RWPE1 (cell line): Measurements from ENCODE around the gene GALNT2.

Experiments used
- CTCF ChIA-PET: fragments of 350-600 bp; sonication (Branson Sonifier 250); formaldehyde crosslinking; extraction: SDS; loops from one replicate; lab custom pipeline; 2021; lab: Yijun Ruan, JAX
- POLR2A ChIA-PET: fragments of 400-600 bp; formaldehyde crosslinking; extraction: SDS; loops from one replicate; lab custom pipeline; 2020; ENCODE audit warnings: antibody characterized with exemption; ENCODE audit not compliant: low non-redundant PET; lab: Yijun Ruan, JAX
- DNase-seq: peaks from one replicate; pipeline ENCODE4 v3.0.0; 2012; ENCODE audit warnings: low spot score
- H3K27ac ChIP-seq: fragments of 450-650 bp; 2 replicates; pipeline ENCODE4 v1.5.1; 2017
- TF ChIP-seq, protein P1 (sequence below): fragments of 450-650 bp; conservative IDR thresholded peaks from 2 replicates; pipeline ENCODE4 v1.5.1; 2017; ENCODE audit warnings: low read depth, mild to moderate bottlenecking

The GALNT2 gene

DNA sequence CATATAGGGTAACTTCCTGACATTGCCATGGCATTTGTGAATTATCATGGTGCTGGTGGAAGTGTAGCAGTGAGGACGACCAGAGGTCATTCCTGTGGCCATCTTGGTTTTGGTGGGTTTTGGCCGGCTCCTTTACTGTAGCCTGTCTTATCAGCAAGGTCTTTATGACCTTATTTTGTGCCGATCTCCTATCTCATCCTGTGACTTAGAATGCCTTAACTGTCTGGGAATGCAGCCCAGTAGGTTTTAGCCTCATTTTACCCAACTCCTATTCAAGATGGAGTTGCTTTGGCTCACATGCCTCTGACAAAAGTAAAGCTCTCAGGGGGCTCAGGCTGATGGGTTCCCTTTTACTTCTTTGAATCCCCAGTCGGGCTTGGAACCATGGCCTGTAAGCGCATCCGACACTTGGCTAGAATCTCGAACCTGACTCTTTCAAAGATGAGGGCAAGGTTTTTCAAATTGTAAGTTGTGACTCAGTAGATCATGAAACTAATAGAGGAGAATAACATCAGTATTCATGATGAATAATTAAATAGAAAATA lies 85.0 kb downstream of the GALNT2 start:
- no peak for DNase-seq
- ChIA-PET POLR2A (no interaction called here), CTCF (no interaction called here)
- TF ChIP-seq, protein P1, sequence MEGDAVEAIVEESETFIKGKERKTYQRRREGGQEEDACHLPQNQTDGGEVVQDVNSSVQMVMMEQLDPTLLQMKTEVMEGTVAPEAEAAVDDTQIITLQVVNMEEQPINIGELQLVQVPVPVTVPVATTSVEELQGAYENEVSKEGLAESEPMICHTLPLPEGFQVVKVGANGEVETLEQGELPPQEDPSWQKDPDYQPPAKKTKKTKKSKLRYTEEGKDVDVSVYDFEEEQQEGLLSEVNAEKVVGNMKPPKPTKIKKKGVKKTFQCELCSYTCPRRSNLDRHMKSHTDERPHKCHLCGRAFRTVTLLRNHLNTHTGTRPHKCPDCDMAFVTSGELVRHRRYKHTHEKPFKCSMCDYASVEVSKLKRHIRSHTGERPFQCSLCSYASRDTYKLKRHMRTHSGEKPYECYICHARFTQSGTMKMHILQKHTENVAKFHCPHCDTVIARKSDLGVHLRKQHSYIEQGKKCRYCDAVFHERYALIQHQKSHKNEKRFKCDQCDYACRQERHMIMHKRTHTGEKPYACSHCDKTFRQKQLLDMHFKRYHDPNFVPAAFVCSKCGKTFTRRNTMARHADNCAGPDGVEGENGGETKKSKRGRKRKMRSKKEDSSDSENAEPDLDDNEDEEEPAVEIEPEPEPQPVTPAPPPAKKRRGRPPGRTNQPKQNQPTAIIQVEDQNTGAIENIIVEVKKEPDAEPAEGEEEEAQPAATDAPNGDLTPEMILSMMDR: no peak
- H3K27ac ChIP-seq: no peak overlapping the region

DNA sequence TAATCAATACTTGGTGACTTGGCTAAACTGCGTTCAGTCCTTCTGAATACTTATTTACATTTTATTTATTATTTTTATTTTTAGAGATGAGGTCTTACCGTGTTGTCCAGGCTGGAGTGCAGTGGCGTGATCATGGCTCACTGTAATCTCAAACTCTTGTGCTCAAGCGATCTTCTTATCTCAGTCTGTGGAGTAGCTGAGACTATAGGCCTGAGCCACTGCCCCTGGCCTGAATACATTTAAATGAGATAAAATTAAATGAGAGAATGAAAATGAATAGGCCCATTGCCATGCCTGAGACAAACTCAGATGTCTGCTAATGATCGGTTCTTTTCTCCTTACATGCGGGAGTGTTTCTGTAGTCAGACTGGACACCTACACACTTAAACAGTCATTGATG lies 86.0 kb downstream of the GALNT2 start:
- ChIA-PET POLR2A (no interaction called here), CTCF (interaction anchor here (0.7 kb wide), 1 partner anchor 723 kb away, joined by 3 read pairs; no protein-coding TSS in a partner anchor)
- TF ChIP-seq, protein P1: no peak
- no peak for DNase-seq
- H3K27ac ChIP-seq: no peak overlapping the region

DNA sequence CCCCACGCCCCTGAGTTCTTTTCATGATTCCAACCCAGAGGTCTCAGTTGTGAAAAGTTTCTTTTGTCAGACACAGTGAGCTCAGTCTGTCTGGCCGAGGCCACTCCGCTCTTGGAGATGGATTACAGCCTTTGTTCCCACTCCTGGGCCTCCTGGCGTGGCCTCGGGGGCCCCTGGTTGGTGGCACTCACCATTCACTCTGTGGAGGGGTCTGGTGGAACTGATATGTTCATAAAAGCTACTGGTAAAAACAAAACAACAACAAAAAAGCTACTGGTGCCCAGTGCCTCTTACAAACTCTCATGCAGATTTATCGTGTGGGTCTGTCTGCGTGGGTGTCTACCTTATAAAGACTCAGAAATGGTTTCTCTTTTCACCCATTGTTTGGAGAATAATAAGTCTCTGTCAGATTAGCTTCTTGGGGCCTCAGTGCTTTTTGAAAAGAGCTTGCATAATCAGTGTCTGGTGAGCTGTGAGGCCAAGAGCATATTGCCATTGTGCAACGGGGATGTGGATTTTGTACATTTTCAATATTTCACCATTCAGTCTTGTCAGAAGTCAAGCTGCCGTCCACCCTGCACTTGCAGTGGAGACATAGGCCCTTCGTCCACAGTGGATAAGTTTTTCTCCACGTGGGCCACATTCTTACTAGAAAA lies 86.7 kb downstream of the GALNT2 start:
- CTCF ChIA-PET: no interaction called here
- TF ChIP-seq, protein P1: no peak
- no peak overlapping the region for H3K27ac ChIP-seq
- no peak for DNase-seq
- POLR2A ChIA-PET: no interaction called here

- CTCF ChIA-PET: interaction anchor here (1.0 kb wide), 1 partner anchor 9 kb away, joined by 3 read pairs; no protein-coding TSS in a partner anchor
- no peak overlapping the region for H3K27ac ChIP-seq
- TF ChIP-seq, protein P1: no peak
- no peak for DNase-seq
- POLR2A ChIA-PET: no interaction called here
These were observed 88.0 kb downstream of the GALNT2 start for GRCh38 chr1:230155021-230155420.

- CTCF ChIA-PET: interaction anchor here (0.7 to 1.0 kb wide), 2 partner anchors 10 to 36 kb away, joined by 3 read pairs; no protein-coding TSS in a partner anchor
- POLR2A ChIA-PET: no interaction called here
These were observed 89.0 kb downstream of the GALNT2 start for GRCh38 chr1:230156068-230156467.

GRCh38 chr1:230156536-230156935 lies 89.5 kb downstream of the GALNT2 start:
- ChIA-PET POLR2A (no interaction called here), CTCF (no interaction called here)
- no peak overlapping the region for H3K27ac ChIP-seq
- TF ChIP-seq, protein P1: no peak
- DNase-seq: no peak

More at GRCh38 chr1:230156068-230156467, 89.0 kb downstream of the GALNT2 start:
- no peak overlapping the region for H3K27ac ChIP-seq
- TF ChIP-seq, protein P1: no peak
- no peak for DNase-seq
